GM18951 (cell line): Measurements from ENCODE around the gene PNMA6F.

ENCODE experiments used
- POLR2A ChIP-seq: IDR thresholded peaks from 4 replicates; pipeline ENCODE4 v1.6.1; 2011; ENCODE audit warnings: mild to moderate bottlenecking; ENCODE audit not compliant: insufficient read length, insufficient read depth; ENCODE audit errors: extremely low read depth
- in situ Hi-C: fragments of 300-500 bp; cut with MboI; formaldehyde crosslinking; loops from one replicate; pipeline ENCODE4 v1.12.0; 2022; ENCODE audit warnings: low sequenced_read_pairs, mixed read lengths, inconsistent platforms; ENCODE audit not compliant: unreplicated experiment

The PNMA6F gene

GRCh38 chrX:153319295-153320046 lies 2.1 kb downstream of the PNMA6F start:
- in situ Hi-C loops = no loop called here
- TF ChIP-seq POLR2A = no peak

DNA sequence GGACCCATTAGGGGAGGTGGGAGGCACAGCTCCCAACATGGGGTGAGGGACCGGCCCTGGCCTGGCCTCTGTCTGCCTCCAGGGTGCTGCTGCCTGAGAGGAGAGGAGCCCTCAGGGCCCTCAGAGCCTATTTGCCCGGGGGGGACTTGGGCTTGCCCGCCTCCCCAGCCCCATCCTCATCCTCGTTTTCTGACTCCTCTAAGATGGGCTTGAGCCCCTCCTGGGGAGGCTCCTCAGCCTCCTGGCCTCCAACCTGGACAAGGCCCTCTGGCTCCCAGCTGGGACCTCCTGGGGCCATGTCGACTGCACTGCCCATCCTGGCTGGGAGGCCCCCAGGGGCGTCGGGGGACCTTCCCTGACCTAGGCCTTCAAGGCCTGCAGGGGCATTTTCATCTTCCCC lies 2.8 kb downstream of the PNMA6F start:
- in situ Hi-C loops = no loop called here
- TF ChIP-seq POLR2A = no peak

DNA sequence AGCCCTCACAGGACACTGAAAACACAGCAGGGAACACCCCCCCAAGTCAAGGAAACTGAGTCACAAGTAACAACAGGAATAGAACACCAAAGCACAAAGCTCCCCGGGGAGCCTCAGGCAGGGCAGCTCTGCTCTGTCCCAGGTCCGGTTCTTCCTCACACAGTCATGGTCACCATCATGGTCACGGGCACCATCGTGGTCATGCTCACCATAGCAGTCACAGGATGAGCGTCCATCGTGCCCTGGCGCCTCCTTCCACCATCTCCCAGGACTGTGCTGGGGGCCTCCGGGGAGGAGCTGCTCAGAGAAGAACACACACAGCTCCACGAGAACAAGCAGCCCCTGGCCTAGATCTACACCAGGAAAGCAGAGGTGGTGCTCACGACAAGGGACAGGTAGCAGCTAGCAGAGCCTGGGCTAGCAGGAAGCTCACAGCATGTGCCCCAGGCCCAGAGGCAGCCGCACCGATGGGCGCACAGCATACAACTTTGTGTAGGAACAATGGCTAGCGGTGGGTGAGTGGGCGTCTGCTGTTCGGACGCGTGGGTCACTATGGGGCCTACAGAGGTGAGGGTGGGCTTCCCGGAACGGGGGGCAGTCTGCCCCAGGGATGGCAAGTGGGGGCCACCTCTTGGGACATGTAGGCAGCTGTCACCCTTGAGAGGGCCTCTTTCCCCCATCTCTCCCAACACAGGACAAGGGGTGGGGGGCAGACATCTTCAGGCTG lies 3.4 kb downstream of the PNMA6F start:
- in situ Hi-C loops = no loop called here
- TF ChIP-seq POLR2A = no peak

GRCh38 chrX:153317306-153317705 lies 4.3 kb downstream of the PNMA6F start:
- no peak for TF ChIP-seq POLR2A
- in situ Hi-C loops = no loop called here

DNA sequence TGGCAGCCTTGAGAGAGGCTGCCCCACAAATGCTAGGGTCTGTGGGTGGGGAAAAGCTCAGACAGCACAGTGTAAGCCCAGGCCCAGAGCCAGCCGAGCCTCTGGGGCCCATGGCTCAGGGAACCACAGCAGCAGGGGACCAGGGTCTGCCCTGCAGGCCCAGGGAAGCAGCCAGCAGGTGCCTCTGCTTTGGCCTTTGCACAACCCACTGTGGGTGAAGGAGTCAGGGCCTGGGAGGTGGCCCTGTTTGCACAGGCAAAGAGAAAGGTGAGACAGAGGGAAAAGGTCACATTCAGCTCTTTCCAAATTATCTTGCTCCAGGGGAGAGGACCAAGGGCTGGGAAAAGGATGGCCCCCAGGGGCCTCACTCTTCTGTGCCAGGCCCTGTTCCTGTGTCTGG lies 8.7 kb downstream of the PNMA6F start:
- in situ Hi-C loops = no loop called here

GRCh38 chrX:153312041-153312440 lies 9.5 kb downstream of the PNMA6F start:
- in situ Hi-C loops = no loop called here
- no peak for TF ChIP-seq POLR2A

More for the DNA sequence above, 8.7 kb downstream of the PNMA6F start:
- no peak for TF ChIP-seq POLR2A

DNA sequence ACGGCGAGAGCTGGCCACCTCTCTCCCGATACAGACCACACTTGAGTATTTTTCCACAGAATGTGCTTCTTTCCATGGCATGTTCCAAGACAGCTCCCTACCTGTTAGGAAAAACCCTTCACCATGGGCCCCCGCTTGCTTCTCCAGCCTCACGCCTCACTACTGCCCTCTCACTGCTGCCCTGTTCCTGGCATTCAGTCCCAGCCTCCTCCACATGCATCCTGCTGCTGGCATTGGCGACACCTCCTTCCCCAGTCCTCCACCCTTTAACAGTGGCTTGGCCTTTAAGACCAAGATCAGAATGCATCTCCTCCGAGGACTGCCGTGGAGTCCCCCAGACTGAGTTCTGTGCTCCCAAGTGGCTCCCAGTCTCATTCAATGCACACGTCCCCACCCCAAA lies 10.7 kb downstream of the PNMA6F start:
- TF ChIP-seq POLR2A = no peak
- in situ Hi-C loops = no loop called here

DNA sequence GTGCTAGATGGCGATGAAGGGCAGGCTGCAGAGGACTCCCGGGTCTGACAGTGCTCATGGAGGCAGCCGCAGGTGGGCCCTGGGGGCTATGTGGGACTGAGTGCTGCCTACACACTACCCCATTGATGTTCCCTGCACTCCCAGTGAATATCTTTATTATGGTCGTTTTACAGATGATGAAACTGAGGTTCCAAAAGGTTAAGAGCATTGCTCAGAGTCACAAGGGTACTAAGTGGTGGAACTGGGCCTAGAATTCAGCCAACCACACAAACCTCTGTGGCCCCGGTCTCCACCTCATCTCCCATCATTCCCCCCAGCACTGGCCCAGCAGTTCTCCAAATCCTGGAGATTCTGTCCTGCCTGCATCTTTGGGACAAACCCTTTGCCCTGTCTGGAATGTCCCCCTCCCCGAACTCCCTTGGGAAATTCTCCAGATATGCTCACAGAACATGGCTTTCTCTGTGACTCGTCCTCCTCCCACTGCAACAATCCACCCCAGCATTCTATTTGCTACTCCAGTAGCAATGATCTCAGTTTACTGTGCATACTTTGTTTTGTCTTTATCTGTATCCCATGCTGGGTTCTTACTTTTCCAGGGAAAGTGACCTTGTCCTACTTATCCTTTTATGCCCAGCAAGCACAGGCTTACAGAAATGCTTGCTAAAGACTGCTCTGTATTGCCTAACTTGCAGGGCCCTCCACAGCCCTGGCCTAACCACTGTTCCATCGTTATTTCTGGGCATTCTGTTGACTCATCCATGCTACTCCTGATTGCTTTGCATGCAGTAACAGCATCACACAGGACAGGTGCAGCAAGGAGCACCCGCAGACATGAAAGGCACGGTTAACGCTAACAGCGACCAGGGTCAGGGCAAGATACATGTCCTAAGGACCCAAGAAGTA lies 14.0 kb downstream of the PNMA6F start:
- in situ Hi-C loops = no loop called here
- TF ChIP-seq POLR2A = no peak

DNA sequence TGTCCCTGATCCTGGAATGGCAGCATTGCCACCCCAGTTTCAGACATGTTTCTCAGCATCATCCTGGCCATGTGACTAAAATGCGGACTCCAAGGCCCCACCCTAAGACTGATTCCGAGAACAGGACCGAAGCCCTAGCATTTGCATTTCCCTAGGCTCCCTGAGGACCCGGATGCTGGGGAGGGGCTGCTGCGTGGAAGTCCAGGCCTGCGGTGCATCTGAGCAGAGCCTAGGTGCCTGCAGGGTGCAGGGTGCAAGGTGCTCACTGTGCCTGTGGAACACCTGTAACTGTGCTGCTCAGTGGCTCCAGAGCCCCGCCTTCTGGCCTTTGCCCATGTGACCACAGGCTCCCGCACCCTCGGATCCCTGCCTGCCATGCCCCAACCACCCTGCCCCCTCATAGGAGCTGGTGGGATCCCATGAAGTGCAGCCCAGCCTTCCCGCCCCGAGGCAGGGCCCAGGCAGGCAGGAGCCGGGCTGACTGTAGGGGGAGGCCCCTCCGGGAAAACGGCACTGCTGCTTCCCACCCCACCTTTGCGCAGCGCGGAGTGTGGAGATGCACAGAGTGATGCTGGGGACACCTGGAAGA lies 14.9 kb downstream of the PNMA6F start:
- in situ Hi-C loops = no loop called here
- TF ChIP-seq POLR2A = no peak

DNA sequence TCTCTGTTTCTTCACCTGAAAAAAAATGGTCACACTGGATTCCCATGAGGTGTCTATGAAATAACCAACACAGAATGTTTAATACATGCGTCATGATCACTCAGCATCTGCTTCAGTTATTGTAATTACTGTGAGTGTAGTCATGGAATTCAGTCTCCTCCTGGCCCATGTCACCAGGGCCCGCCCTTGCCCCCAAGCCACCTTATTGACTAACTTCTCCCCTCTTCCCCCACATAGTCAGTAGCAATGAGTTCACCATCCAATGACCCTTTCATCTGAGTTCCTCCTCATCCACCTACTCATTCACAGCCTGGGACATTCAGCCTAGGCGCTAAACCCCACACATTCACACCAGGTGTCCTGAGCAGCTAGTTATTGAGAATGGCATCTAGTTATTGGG lies 15.6 kb downstream of the PNMA6F start:
- TF ChIP-seq POLR2A = no peak
- in situ Hi-C loops = no loop called here

DNA sequence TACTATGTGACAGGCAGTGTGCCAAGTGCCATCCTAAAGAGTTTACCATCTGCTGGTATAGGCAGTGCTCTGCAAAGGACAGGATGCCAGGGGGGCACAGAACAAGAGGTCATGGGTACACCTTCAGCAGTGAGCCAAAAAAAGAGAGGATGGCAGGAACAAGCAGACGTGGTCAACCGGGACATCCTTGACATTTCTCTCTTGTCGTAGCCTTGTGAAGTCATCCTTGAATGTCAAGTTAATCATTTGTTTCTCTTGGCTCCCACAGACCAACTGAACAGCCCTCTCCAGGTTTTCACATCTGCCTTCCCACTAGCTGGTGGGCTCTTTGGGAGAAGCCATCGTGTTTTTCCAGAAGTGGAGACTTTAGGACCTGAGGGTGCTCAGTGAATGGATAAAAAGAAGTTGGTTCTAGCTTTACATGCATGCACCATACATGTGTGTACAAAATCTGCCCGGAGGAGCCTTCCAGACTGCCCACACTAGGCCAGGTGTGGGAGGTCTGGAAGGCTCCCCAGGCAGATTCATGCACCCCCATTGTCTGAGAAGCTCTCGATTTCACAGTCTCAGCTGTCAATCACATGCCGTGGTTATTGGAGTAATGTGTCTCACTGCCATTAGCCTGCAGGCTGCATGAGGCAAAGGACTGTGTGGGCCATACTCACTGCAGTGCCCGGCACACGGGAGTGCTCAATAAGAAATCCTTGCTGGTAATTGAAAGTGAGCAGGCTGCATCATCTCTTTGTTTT lies 16.4 kb downstream of the PNMA6F start:
- TF ChIP-seq POLR2A = no peak
- in situ Hi-C loops = no loop called here

- in situ Hi-C loops = no loop called here
- TF ChIP-seq POLR2A = no peak
These were observed 18.0 kb downstream of the PNMA6F start for GRCh38 chrX:153303276-153304262.

DNA sequence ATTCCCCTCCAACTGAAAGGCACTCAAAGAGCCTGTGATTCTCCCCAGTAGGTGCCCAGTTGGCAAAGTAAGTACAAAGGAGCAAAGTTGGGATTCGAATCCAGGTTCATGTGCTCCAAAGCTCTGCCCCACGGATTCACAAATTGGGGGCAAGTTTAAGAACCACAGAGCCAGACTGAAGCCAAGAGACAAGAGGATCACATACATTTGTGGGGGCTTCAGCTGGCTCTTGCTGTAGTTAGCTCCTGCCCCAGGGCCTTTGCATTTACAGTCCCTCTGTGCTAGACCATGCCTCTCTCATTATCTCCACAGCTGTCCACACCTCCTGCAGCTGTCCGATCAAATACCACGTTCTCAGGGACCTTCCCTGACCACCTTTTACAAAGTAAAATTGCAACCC lies 18.8 kb downstream of the PNMA6F start:
- in situ Hi-C loops = no loop called here
- no peak for TF ChIP-seq POLR2A
